Measurements from ENCODE around the gene AK2. TPM values are rescaled to one million over a fixed set of nuclear protein-coding genes. Genes with fewer than 3 reads are reported as not detected.
"Not testable (repeated sequence)": the region's sequence is repeated elsewhere in the genome, so short reads cannot be mapped to it uniquely, and the experiment has no call there.

Gene AK2
- total RNA-seq, 1 experiment from 2014 or later, result 213 TPM

DNA sequence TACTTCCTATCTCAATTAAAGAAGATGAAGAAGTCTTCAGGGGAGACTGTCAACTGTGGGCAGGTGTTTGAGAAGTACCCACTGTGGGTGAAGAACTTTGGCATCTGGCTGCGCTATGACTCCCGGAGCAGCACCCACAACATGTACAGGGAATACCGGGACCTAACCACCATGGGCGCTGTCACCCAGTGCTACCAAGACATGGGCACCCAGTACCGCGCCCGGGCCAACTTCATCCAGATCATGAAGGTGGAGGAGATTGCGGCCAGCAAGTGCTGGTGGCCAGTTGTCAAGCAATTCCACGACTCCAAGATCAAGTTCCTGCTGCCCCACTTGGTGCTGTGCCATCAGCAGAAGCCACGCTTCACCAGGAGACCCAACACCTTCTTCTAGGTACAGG lies 56.6 kb downstream of the AK2 start:
- Histone ChIP-seq H3K27ac (ENCODE audit: low read length) (no peak overlapping the region), H3K4me2 (ENCODE audit: low read length) (no peak overlapping the region)

DNA sequence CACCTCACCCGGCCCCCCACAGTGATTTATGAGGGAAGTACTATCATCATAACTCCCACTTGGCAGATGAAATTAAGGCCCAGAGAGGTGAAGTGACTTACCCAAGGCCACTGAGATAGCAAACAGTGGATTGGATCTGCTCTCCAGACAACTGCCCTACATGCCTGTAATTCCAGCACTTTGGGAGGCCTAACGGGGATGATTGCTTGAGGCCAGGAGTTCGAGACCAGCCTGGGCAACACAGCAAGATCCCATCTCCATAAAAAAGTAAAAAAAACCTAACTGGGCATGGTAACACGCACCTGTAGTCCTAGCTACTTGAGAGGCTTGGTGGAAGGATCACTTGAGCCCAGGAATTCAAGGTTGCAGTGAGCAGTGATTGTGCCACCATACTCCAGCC lies 57.8 kb downstream of the AK2 start:
- Histone ChIP-seq H3K4me1 (ENCODE audit: insufficient read depth, low read length) (peaks cover 17% of the 10 kb centered on the region), H3K36me3 (ENCODE audit: low read depth, low read length) (no peaks in the 10 kb centered on the region), H3K4me3 (ENCODE audit: low read length) (no peak overlapping the region), H3K27me3 (ENCODE audit: low read length) (no peaks in the 10 kb centered on the region), H3F3A (ENCODE audit: low read length, unreplicated experiment) (no peaks in the 10 kb centered on the region), H3K79me2 (ENCODE audit: low read length) (no peaks in the 10 kb centered on the region), H3K9me2 (replicated peaks; ENCODE audit: low read length) (no peaks in the 10 kb centered on the region), H3K27ac (ENCODE audit: low read length) (no peak overlapping the region), H3K4me2 (ENCODE audit: low read length) (no peak overlapping the region), H2AFZ (ENCODE audit: low read length) (no peak overlapping the region), H4K20me1 (ENCODE audit: low read length) (no peaks in the 10 kb centered on the region), H3K9ac (ENCODE audit: low read length) (no peak overlapping the region), H3K9me3 (ENCODE audit: low read length) (no peaks in the 10 kb centered on the region)
- intact Hi-C loops (cut with micrococcal nuclease), result no loop called here
- TF ChIP-seq EZH2 (IDR thresholded peaks at IDR 0.05; ENCODE audit: low read length, unreplicated experiment), result no peak
- no peak for TF ChIP-seq EZH2phosphoT487 (IDR thresholded peaks at IDR 0.05; ENCODE audit: borderline replicate concordance, low read length)
- TF ChIP-seq, protein P1, sequence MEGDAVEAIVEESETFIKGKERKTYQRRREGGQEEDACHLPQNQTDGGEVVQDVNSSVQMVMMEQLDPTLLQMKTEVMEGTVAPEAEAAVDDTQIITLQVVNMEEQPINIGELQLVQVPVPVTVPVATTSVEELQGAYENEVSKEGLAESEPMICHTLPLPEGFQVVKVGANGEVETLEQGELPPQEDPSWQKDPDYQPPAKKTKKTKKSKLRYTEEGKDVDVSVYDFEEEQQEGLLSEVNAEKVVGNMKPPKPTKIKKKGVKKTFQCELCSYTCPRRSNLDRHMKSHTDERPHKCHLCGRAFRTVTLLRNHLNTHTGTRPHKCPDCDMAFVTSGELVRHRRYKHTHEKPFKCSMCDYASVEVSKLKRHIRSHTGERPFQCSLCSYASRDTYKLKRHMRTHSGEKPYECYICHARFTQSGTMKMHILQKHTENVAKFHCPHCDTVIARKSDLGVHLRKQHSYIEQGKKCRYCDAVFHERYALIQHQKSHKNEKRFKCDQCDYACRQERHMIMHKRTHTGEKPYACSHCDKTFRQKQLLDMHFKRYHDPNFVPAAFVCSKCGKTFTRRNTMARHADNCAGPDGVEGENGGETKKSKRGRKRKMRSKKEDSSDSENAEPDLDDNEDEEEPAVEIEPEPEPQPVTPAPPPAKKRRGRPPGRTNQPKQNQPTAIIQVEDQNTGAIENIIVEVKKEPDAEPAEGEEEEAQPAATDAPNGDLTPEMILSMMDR (conservative IDR thresholded peaks at IDR 0.05; ENCODE audit: low read depth, low read length), result no peak
- ChIA-PET POLR2A (ENCODE audit: unreplicated experiment) (no interaction called here), CTCF (no interaction called here)
- no peak for ATAC-seq
- no peak for DNase-seq
- BruUV-seq (replicated peaks), result no TSS peak

More for the DNA sequence above, 56.6 kb downstream of the AK2 start:
- H3K4me1 ChIP-seq (ENCODE audit: insufficient read depth, low read length), result peaks cover 17% of the 10 kb centered on the region
- no TSS peak for BruUV-seq (replicated peaks)
- H4K20me1 ChIP-seq (ENCODE audit: low read length), result no peaks in the 10 kb centered on the region
- H3K9ac ChIP-seq (ENCODE audit: low read length), result no peak overlapping the region
- H3K9me3 ChIP-seq (ENCODE audit: low read length), result no peaks in the 10 kb centered on the region
- no peaks in the 10 kb centered on the region for H3K36me3 ChIP-seq (ENCODE audit: low read depth, low read length)
- H3K27me3 ChIP-seq (ENCODE audit: low read length), result no peaks in the 10 kb centered on the region
- intact Hi-C loops (cut with micrococcal nuclease), result loop anchor here (2.0 kb wide), 1 partner anchor 15 kb away; the partner anchor contains the start of gene RNF19B
- H3F3A ChIP-seq (ENCODE audit: low read length, unreplicated experiment), result no peaks in the 10 kb centered on the region
- DNase-seq (no peak), ATAC-seq (no peak)
- ChIA-PET POLR2A (ENCODE audit: unreplicated experiment) (no interaction called here), CTCF (no interaction called here)
- TF ChIP-seq, protein P1 (conservative IDR thresholded peaks at IDR 0.05; ENCODE audit: low read depth, low read length), result no peak
- TF ChIP-seq EZH2 (IDR thresholded peaks at IDR 0.05; ENCODE audit: low read length, unreplicated experiment), result no peak
- no peak for TF ChIP-seq EZH2phosphoT487 (IDR thresholded peaks at IDR 0.05; ENCODE audit: borderline replicate concordance, low read length)
- H3K79me2 ChIP-seq (ENCODE audit: low read length), result no peaks in the 10 kb centered on the region
- H3K4me3 ChIP-seq (ENCODE audit: low read length), result no peak overlapping the region
- H3K9me2 ChIP-seq (replicated peaks; ENCODE audit: low read length), result no peaks in the 10 kb centered on the region
- H2AFZ ChIP-seq (ENCODE audit: low read length), result no peak overlapping the region

DNA sequence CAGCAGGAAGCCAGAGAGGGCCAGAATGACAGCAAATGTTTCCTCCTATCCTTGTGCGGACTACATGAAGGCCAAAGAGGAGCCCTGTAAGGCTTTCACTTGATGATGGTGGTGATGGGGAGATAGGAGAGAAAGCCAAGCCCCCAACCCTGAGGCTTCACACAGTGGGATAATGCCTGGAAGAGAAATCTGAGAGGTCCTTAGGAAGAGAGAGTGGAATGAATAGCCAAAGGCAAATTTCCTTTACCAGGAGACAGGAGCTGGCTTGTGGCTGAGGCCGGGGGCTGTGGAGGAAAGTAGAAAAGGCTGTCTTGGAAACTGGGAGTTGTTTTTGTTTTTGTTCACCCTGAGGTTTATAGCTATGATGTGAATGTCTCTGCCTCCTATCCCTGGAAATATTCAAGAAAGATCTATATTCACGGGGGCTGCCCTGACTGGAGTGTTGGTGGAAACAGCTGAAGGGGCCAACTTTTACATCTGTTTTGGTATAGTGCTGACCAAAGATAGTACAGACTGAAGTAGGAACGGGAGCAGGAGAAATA lies 59.1 kb downstream of the AK2 start:
- Histone ChIP-seq H3K9me3 (ENCODE audit: low read length) (no peaks in the 10 kb centered on the region), H4K20me1 (ENCODE audit: low read length) (no peaks in the 10 kb centered on the region), H3F3A (ENCODE audit: low read length, unreplicated experiment) (no peaks in the 10 kb centered on the region), H3K9ac (ENCODE audit: low read length) (no peak overlapping the region), H3K9me2 (replicated peaks; ENCODE audit: low read length) (no peaks in the 10 kb centered on the region), H3K27me3 (ENCODE audit: low read length) (no peaks in the 10 kb centered on the region), H3K36me3 (ENCODE audit: low read depth, low read length) (no peaks in the 10 kb centered on the region), H3K79me2 (ENCODE audit: low read length) (no peaks in the 10 kb centered on the region), H3K4me3 (ENCODE audit: low read length) (no peak overlapping the region), H3K4me2 (ENCODE audit: low read length) (no peak overlapping the region), H2AFZ (ENCODE audit: low read length) (no peak overlapping the region), H3K27ac (ENCODE audit: low read length) (no peak overlapping the region), H3K4me1 (ENCODE audit: insufficient read depth, low read length) (peaks cover 19% of the 10 kb centered on the region)
- TF ChIP-seq, protein P1 (conservative IDR thresholded peaks at IDR 0.05; ENCODE audit: low read depth, low read length), result no peak
- TF ChIP-seq EZH2 (IDR thresholded peaks at IDR 0.05; ENCODE audit: low read length, unreplicated experiment) (no peak), EZH2phosphoT487 (IDR thresholded peaks at IDR 0.05; ENCODE audit: borderline replicate concordance, low read length) (no peak)
- ChIA-PET POLR2A (ENCODE audit: unreplicated experiment) (no interaction called here), CTCF (no interaction called here)
- ATAC-seq, result no peak
- intact Hi-C loops (cut with micrococcal nuclease), result no loop called here
- BruUV-seq (replicated peaks), result no TSS peak
- no peak for DNase-seq

DNA sequence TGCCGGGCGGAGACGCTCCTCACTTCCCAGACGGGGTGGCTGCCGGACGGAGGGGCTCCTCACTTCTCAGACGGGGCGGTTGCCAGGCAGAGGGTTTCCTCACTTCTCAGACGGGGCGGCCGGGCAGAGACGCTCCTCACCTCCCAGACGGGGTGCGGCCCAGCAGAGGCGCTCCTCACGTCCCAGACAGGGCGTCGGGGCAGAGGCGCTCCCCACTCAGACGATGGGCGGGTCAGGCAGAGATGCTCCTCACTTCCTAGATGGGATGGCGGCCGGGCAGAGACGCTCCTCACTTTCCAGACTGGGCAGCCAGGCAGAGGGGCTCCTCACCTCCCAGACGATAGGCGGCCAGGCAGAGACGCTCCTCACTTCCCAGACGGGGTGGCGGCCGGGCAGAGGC lies 61.6 kb downstream of the AK2 start:
- intact Hi-C loops (cut with micrococcal nuclease), result not testable (repeated sequence)

More for the DNA sequence above, 61.6 kb downstream of the AK2 start:
- H3K79me2 ChIP-seq (ENCODE audit: low read length); H3K9me2 ChIP-seq (replicated peaks; ENCODE audit: low read length); H3F3A ChIP-seq (ENCODE audit: low read length, unreplicated experiment); CTCF ChIA-PET; H3K36me3 ChIP-seq (ENCODE audit: low read depth, low read length); H3K27ac ChIP-seq (ENCODE audit: low read length); POLR2A ChIA-PET (ENCODE audit: unreplicated experiment); H3K4me3 ChIP-seq (ENCODE audit: low read length); H3K4me1 ChIP-seq (ENCODE audit: insufficient read depth, low read length); DNase-seq; H3K9me3 ChIP-seq (ENCODE audit: low read length); ATAC-seq; BruUV-seq (replicated peaks); H4K20me1 ChIP-seq (ENCODE audit: low read length); H3K9ac ChIP-seq (ENCODE audit: low read length); H3K4me2 ChIP-seq (ENCODE audit: low read length); H2AFZ ChIP-seq (ENCODE audit: low read length); H3K27me3 ChIP-seq (ENCODE audit: low read length): not testable (repeated sequence)

Measured in PC-3 (cell line).